ENCODE results near the gene CHCHD3. TPM values are rescaled to one million over a fixed set of nuclear protein-coding genes. Genes with fewer than 3 reads are reported as not detected.

CHCHD3 gene
- total RNA-seq, 1 donor from 2014 or later, result 90.8 TPM

- Histone ChIP-seq H3K27ac (ENCODE audit: low read depth, low read length) (no peak overlapping the region), H3K27me3 (ENCODE audit: control insufficient read depth in 3 of 3, insufficient read depth in 3 of 3, low read length in 3 of 3) (peaks cover 0 to 3% (median 0%) of the 10 kb centered on the region in 3 donors), H3K4me1 (ENCODE audit: control insufficient read depth in 3 of 3, insufficient read depth in 3 of 3, low read length in 3 of 3) (peaks cover 0 to 3% (median 0%) of the 10 kb centered on the region in 3 donors), H3K36me3 (ENCODE audit: control insufficient read depth in 3 of 3, insufficient read depth in 3 of 3, low read length in 3 of 3) (no peaks in the 10 kb centered on the region), H3K4me3 (ENCODE audit: low read length in 3 of 3) (no peak overlapping the region), H3K9ac (ENCODE audit: low read depth in 1 of 3, low read length in 3 of 3) (no peak overlapping the region), H3K9me3 (ENCODE audit: control insufficient read depth in 3 of 3, low read length in 3 of 3) (no peaks in the 10 kb centered on the region)
Measured at GRCh38 chr7:132757783-132758182, 324.1 kb downstream of the CHCHD3 start.

GRCh38 chr7:132756484-132756990 is 325.4 kb downstream of the CHCHD3 start:
- no peaks in the 10 kb centered on the region for H3K27me3 ChIP-seq (ENCODE audit: control insufficient read depth in 3 of 3, insufficient read depth in 3 of 3, low read length in 3 of 3)
- no peak overlapping the region for H3K27ac ChIP-seq (ENCODE audit: low read depth, low read length)
- no peaks in the 10 kb centered on the region for H3K36me3 ChIP-seq (ENCODE audit: control insufficient read depth in 3 of 3, insufficient read depth in 3 of 3, low read length in 3 of 3)
- peaks cover 0 to 3% (median 0%) of the 10 kb centered on the region in 3 donors for H3K4me1 ChIP-seq (ENCODE audit: control insufficient read depth in 3 of 3, insufficient read depth in 3 of 3, low read length in 3 of 3)
- H3K9me3 ChIP-seq (ENCODE audit: control insufficient read depth in 3 of 3, low read length in 3 of 3), result no peaks in the 10 kb centered on the region
- H3K9ac ChIP-seq (ENCODE audit: low read depth in 1 of 3, low read length in 3 of 3), result no peak overlapping the region
- H3K4me3 ChIP-seq (ENCODE audit: low read length in 3 of 3), result no peak overlapping the region

GRCh38 chr7:132755538-132756483 is 326.1 kb downstream of the CHCHD3 start:
- peaks cover 0 to 5% (median 0%) of the 10 kb centered on the region in 3 donors for H3K4me1 ChIP-seq (ENCODE audit: control insufficient read depth in 3 of 3, insufficient read depth in 3 of 3, low read length in 3 of 3)
- H3K9me3 ChIP-seq (ENCODE audit: control insufficient read depth in 3 of 3, low read length in 3 of 3), result no peaks in the 10 kb centered on the region
- no peak overlapping the region for H3K4me3 ChIP-seq (ENCODE audit: low read length in 3 of 3)
- no peaks in the 10 kb centered on the region for H3K36me3 ChIP-seq (ENCODE audit: control insufficient read depth in 3 of 3, insufficient read depth in 3 of 3, low read length in 3 of 3)
- no peak overlapping the region for H3K9ac ChIP-seq (ENCODE audit: low read depth in 1 of 3, low read length in 3 of 3)
- peaks cover 0 to 2% (median 0%) of the 10 kb centered on the region in 3 donors for H3K27me3 ChIP-seq (ENCODE audit: control insufficient read depth in 3 of 3, insufficient read depth in 3 of 3, low read length in 3 of 3)
- H3K27ac ChIP-seq (ENCODE audit: low read depth, low read length), result no peak overlapping the region

- H3K9ac ChIP-seq (ENCODE audit: low read depth in 1 of 3, low read length in 3 of 3), result no peak overlapping the region
- H3K4me3 ChIP-seq (ENCODE audit: low read length in 3 of 3), result no peak overlapping the region
- no peak overlapping the region for H3K27ac ChIP-seq (ENCODE audit: low read depth, low read length)
Measured at GRCh38 chr7:132752431-132752830, 329.5 kb downstream of the CHCHD3 start.

GRCh38 chr7:132751244-132751647 is 330.6 kb downstream of the CHCHD3 start:
- no peak overlapping the region for H3K27ac ChIP-seq (ENCODE audit: low read depth, low read length)
- H3K9me3 ChIP-seq (ENCODE audit: control insufficient read depth in 3 of 3, low read length in 3 of 3), result no peaks in the 10 kb centered on the region
- no peak overlapping the region for H3K9ac ChIP-seq (ENCODE audit: low read depth in 1 of 3, low read length in 3 of 3)
- no peaks in the 10 kb centered on the region for H3K36me3 ChIP-seq (ENCODE audit: control insufficient read depth in 3 of 3, insufficient read depth in 3 of 3, low read length in 3 of 3)
- H3K27me3 ChIP-seq (ENCODE audit: control insufficient read depth in 3 of 3, insufficient read depth in 3 of 3, low read length in 3 of 3), result peaks cover 0 to 2% (median 0%) of the 10 kb centered on the region in 3 donors
- H3K4me1 ChIP-seq (ENCODE audit: control insufficient read depth in 3 of 3, insufficient read depth in 3 of 3, low read length in 3 of 3), result peaks cover 6 to 16% (median 8%) of the 10 kb centered on the region in 3 donors
- no peak overlapping the region for H3K4me3 ChIP-seq (ENCODE audit: low read length in 3 of 3)

More at GRCh38 chr7:132752431-132752830, 329.5 kb downstream of the CHCHD3 start:
- H3K9me3 ChIP-seq (ENCODE audit: control insufficient read depth in 3 of 3, low read length in 3 of 3), result no peaks in the 10 kb centered on the region
- peaks cover 6 to 16% (median 8%) of the 10 kb centered on the region in 3 donors for H3K4me1 ChIP-seq (ENCODE audit: control insufficient read depth in 3 of 3, insufficient read depth in 3 of 3, low read length in 3 of 3)
- no peaks in the 10 kb centered on the region for H3K36me3 ChIP-seq (ENCODE audit: control insufficient read depth in 3 of 3, insufficient read depth in 3 of 3, low read length in 3 of 3)
- peaks cover 0 to 2% (median 0%) of the 10 kb centered on the region in 3 donors for H3K27me3 ChIP-seq (ENCODE audit: control insufficient read depth in 3 of 3, insufficient read depth in 3 of 3, low read length in 3 of 3)

- Histone ChIP-seq H3K9me3 (ENCODE audit: control insufficient read depth in 3 of 3, low read length in 3 of 3) (no peaks in the 10 kb centered on the region), H3K4me1 (ENCODE audit: control insufficient read depth in 3 of 3, insufficient read depth in 3 of 3, low read length in 3 of 3) (peaks cover 6 to 13% (median 8%) of the 10 kb centered on the region in 3 donors), H3K36me3 (ENCODE audit: control insufficient read depth in 3 of 3, insufficient read depth in 3 of 3, low read length in 3 of 3) (no peaks in the 10 kb centered on the region), H3K4me3 (ENCODE audit: low read length in 3 of 3) (no peak overlapping the region), H3K9ac (ENCODE audit: low read depth in 1 of 3, low read length in 3 of 3) (peak overlapping the region in 1 of 3 donors; percentile 58), H3K27ac (ENCODE audit: low read depth, low read length) (no peak overlapping the region), H3K27me3 (ENCODE audit: control insufficient read depth in 3 of 3, insufficient read depth in 3 of 3, low read length in 3 of 3) (peaks cover 0 to 2% (median 0%) of the 10 kb centered on the region in 3 donors)
Measured at GRCh38 chr7:132750530-132751217, 331.2 kb downstream of the CHCHD3 start.

GRCh38 chr7:132750096-132750495 is 331.8 kb downstream of the CHCHD3 start:
- Histone ChIP-seq H3K27ac (ENCODE audit: low read depth, low read length) (no peak overlapping the region), H3K36me3 (ENCODE audit: control insufficient read depth in 3 of 3, insufficient read depth in 3 of 3, low read length in 3 of 3) (no peaks in the 10 kb centered on the region), H3K9me3 (ENCODE audit: control insufficient read depth in 3 of 3, low read length in 3 of 3) (no peaks in the 10 kb centered on the region), H3K27me3 (ENCODE audit: control insufficient read depth in 3 of 3, insufficient read depth in 3 of 3, low read length in 3 of 3) (peaks cover 0 to 2% (median 0%) of the 10 kb centered on the region in 3 donors), H3K4me1 (ENCODE audit: control insufficient read depth in 3 of 3, insufficient read depth in 3 of 3, low read length in 3 of 3) (peaks cover 6 to 13% (median 8%) of the 10 kb centered on the region in 3 donors), H3K9ac (ENCODE audit: low read depth in 1 of 3, low read length in 3 of 3) (peak overlapping the region in 2 of 3 donors; percentile 29 to 58), H3K4me3 (ENCODE audit: low read length in 3 of 3) (peak overlapping the region in 2 of 3 donors; percentile 28 to 47)

GRCh38 chr7:132745510-132745909 is 336.4 kb downstream of the CHCHD3 start:
- H3K27me3 ChIP-seq (ENCODE audit: control insufficient read depth in 3 of 3, insufficient read depth in 3 of 3, low read length in 3 of 3), result no peaks in the 10 kb centered on the region
- no peak overlapping the region for H3K9ac ChIP-seq (ENCODE audit: low read depth in 1 of 3, low read length in 3 of 3)
- no peaks in the 10 kb centered on the region for H3K36me3 ChIP-seq (ENCODE audit: control insufficient read depth in 3 of 3, insufficient read depth in 3 of 3, low read length in 3 of 3)
- peaks cover 6 to 15% (median 12%) of the 10 kb centered on the region in 3 donors for H3K4me1 ChIP-seq (ENCODE audit: control insufficient read depth in 3 of 3, insufficient read depth in 3 of 3, low read length in 3 of 3)
- peaks cover 0 to 8% (median 0%) of the 10 kb centered on the region in 3 donors for H3K9me3 ChIP-seq (ENCODE audit: control insufficient read depth in 3 of 3, low read length in 3 of 3)
- H3K4me3 ChIP-seq (ENCODE audit: low read length in 3 of 3), result no peak overlapping the region
- no peak overlapping the region for H3K27ac ChIP-seq (ENCODE audit: low read depth, low read length)

- H3K9me3 ChIP-seq (ENCODE audit: control insufficient read depth in 3 of 3, low read length in 3 of 3), result peaks cover 0 to 8% (median 0%) of the 10 kb centered on the region in 3 donors
- no peak overlapping the region for H3K4me3 ChIP-seq (ENCODE audit: low read length in 3 of 3)
Measured at GRCh38 chr7:132743974-132744373, 337.9 kb downstream of the CHCHD3 start.

More at GRCh38 chr7:132743974-132744373, 337.9 kb downstream of the CHCHD3 start:
- H3K36me3 ChIP-seq (ENCODE audit: control insufficient read depth in 3 of 3, insufficient read depth in 3 of 3, low read length in 3 of 3), result no peaks in the 10 kb centered on the region
- H3K9ac ChIP-seq (ENCODE audit: low read depth in 1 of 3, low read length in 3 of 3), result no peak overlapping the region
- no peaks in the 10 kb centered on the region for H3K27me3 ChIP-seq (ENCODE audit: control insufficient read depth in 3 of 3, insufficient read depth in 3 of 3, low read length in 3 of 3)
- no peak overlapping the region for H3K27ac ChIP-seq (ENCODE audit: low read depth, low read length)
- H3K4me1 ChIP-seq (ENCODE audit: control insufficient read depth in 3 of 3, insufficient read depth in 3 of 3, low read length in 3 of 3), result peaks cover 11 to 23% (median 17%) of the 10 kb centered on the region in 3 donors
